Heart right ventricle (tissue), 16 donors: ENCODE measurements around the gene CDC123. TPM values are rescaled to one million over a fixed set of nuclear protein-coding genes. Genes with fewer than 3 reads are reported as not detected.

Experiments used
- ATAC-seq, 8 donors: fragments of 200-7000 bp; cut with Tn5 transposase; one replicate each; pipeline ENCODE4 v1.9.1; 2020; ENCODE audit warnings: mild to moderate bottlenecking in 8 of 8, moderate library complexity in 8 of 8, moderate number of reproducible peaks in 1 of 8
- DNase-seq, 2 donors: peaks; one replicate each; pipeline ENCODE4 v3.0.0-alpha.2; 2020
- H3K27ac ChIP-seq, 10 donors: fragments of 200-600 bp; sonication (generic) in 2 of 10; one replicate each; pipeline versions ENCODE4 v1.5.0 to v1.8.0; 2020 to 2022; ENCODE audit warnings: mild to moderate bottlenecking in 3 of 10
- H3K27me3 ChIP-seq, 7 donors: fragments of 200-600 bp; one replicate each; pipeline ENCODE4 v1.8.0; 2021 to 2022; ENCODE audit warnings: mild to moderate bottlenecking in 2 of 7
- H3K36me3 ChIP-seq, 9 donors: fragments of 200-600 bp; sonication (generic) in 1 of 9; one replicate each; pipeline versions ENCODE4 v1.5.0 to v1.8.0; 2020 to 2022; ENCODE audit warnings: mild to moderate bottlenecking in 2 of 9
- H3K4me1 ChIP-seq, 9 donors: fragments of 200-600 bp; sonication (generic) in 1 of 9; one replicate each; pipeline versions ENCODE4 v1.5.0 to v1.8.0; 2020 to 2022; ENCODE audit warnings: mild to moderate bottlenecking in 4 of 9
- H3K4me3 ChIP-seq, 10 donors: fragments of 200-600 bp; sonication (generic) in 2 of 10; one replicate each; pipeline versions ENCODE4 v1.5.0 to v1.8.0; 2020 to 2022; ENCODE audit warnings: mild to moderate bottlenecking in 7 of 10, moderate library complexity in 2 of 10
- H3K9me3 ChIP-seq, 11 donors: fragments of 200-600 bp in 10 of 11; sonication (generic) in 2 of 11; one replicate each; pipeline versions ENCODE4 v1.5.0 to v1.8.0; 2013 to 2022; ENCODE audit warnings: mild to moderate bottlenecking in 2 of 11, control low read depth in 1 of 11, moderate library complexity in 1 of 11
- WGBS, 2 donors: extraction: QIAGEN DNeasy Blood & Tissue Kit; methylation state at CpG; one replicate each; pipeline ENCODE4 v1.1.7; 2013; ENCODE audit warnings: inconsistent platforms in 1 of 2; 5-methylcytosine and 5-hydroxymethylcytosine counted together
- intact Hi-C, 10 donors: fragments of 100-400 bp; cut with DNase I; formaldehyde crosslinking; loops; one replicate each; pipeline versions ENCODE4 v1.11.1 to v1.14.2; 2022
- polyA plus RNA-seq, 2 donors: library from polyadenylated mRNA; stranded (reverse); fragments of 200-250 nt; gene quantifications; one replicate each; pipeline ENCODE4 v1.2.3, GENCODE V29; 2013
- total RNA-seq, 10 donors: library from RNA; stranded (reverse); fragmentation: NEBNext Ultra II Directional in 3 of 10; extraction: Animal tissue kit (Norgen Biotek cat#: 25700) in 3 of 10; gene quantifications; one replicate each; pipeline versions ENCODE4 v1.2.1 to v1.2.4, GENCODE V29; 2021 to 2023
- TF ChIP-seq, protein P1 (sequence below), 9 donors: fragments of 200-600 bp; sonication (generic) in 2 of 9; IDR thresholded peaks; one replicate each; pipeline versions ENCODE4 v1.5.0 to v1.8.0; 2021 to 2022; ENCODE audit warnings: antibody characterized with exemption in 9 of 9, mild to moderate bottlenecking in 5 of 9, moderate library complexity in 1 of 9
- donor health status: Arrhythmogenic right ventricular cardiomyopathy.
- donor health status: ischemic (EF 13 %, LVEDD 7.1; RV severe dilation, severe dysfunction).
- donor health status: healthy with polysubstance abuse.
- donor health status: DM: no; HTN: yes; CAD: no.
- donor health status: DM: no; HTN: no; CAD: no.
- donor health status: ischemic (EF 25% LVEDD 6.9; RV normal size, moderate dysfunction).
- donor health status: ischemic (EF 25% LVEDD 5.7; RV mildly dilated, moderate dysfunction).
- donor health status: healthy.
- donor health status: DM: yes; HTN: yes; CAD: no.
- donor health status: Ischemic cardiomyopathy.
- donor health status: ischemic (EF 35%, LVEDD 5.7; RV mildly dilated, moderate dysfunction).
- donor health status: nonischemic (EF 11% LVEDD 7.7; RV severe dilation, severe dysfunction).
- donor health status: DM: yes; HTN: yes; CAD: no.
- donor health status: PGD.
- donor health status: ischemic (EF 29% LVEDD 5.4; RV normal size, mild dysfunction).
- donor health status: nonischemic (EF 23%, LVEDD 6.1; RV moderate dilation, normal function).

CDC123 gene
- total and polyA plus RNA-seq, 12 donors, result 22.2 to 57.6 (median 47.0) TPM

- no peaks in the 10 kb centered on the region for H3K9me3 ChIP-seq
- H3K4me1 ChIP-seq, result peaks cover 0 to 42% (median 19%) of the 10 kb centered on the region in 9 donors
- H3K36me3 ChIP-seq, result peaks cover 0 to 22% (median 0%) of the 10 kb centered on the region in 9 donors
- no peak overlapping the region for H3K27ac ChIP-seq
- intact Hi-C loops, result no loop called here
- ATAC-seq (no peak), DNase-seq (no peak)
- WGBS, 2 donors, result 75 to 86% methylated on average over 3 of the region's 3 CpGs
- no peaks in the 10 kb centered on the region for H3K27me3 ChIP-seq
- H3K4me3 ChIP-seq, result no peak overlapping the region
- TF ChIP-seq, protein P1, sequence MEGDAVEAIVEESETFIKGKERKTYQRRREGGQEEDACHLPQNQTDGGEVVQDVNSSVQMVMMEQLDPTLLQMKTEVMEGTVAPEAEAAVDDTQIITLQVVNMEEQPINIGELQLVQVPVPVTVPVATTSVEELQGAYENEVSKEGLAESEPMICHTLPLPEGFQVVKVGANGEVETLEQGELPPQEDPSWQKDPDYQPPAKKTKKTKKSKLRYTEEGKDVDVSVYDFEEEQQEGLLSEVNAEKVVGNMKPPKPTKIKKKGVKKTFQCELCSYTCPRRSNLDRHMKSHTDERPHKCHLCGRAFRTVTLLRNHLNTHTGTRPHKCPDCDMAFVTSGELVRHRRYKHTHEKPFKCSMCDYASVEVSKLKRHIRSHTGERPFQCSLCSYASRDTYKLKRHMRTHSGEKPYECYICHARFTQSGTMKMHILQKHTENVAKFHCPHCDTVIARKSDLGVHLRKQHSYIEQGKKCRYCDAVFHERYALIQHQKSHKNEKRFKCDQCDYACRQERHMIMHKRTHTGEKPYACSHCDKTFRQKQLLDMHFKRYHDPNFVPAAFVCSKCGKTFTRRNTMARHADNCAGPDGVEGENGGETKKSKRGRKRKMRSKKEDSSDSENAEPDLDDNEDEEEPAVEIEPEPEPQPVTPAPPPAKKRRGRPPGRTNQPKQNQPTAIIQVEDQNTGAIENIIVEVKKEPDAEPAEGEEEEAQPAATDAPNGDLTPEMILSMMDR (IDR thresholded peaks at IDR 0.05), result no peak
Measured at GRCh38 chr10:12191715-12192114, 4.3 kb upstream of the CDC123 start.

DNA sequence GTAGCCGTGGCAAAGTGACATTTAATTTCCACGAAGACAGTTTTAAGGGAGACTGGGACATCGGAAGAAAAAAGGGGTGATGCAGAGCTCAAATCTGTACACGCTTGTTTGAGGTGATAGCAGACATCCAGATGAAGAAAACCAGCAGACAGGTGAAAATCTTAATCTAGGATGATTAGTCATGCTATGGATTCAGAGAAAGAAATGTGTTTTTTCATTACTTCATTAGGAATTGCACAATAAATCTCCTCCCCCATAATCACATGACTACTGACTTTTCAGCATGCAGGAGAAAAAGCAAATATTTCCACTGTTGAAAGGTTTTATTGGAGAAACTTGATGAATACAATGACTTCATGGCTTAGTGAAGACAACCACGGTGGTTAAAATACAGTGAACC, 2.8 kb upstream of the CDC123 start:
- Histone ChIP-seq H3K27ac (no peak overlapping the region), H3K9me3 (no peaks in the 10 kb centered on the region), H3K36me3 (peaks cover 0 to 11% (median 0%) of the 10 kb centered on the region in 9 donors), H3K4me1 (peaks cover 0 to 53% (median 34%) of the 10 kb centered on the region in 9 donors), H3K27me3 (no peaks in the 10 kb centered on the region), H3K4me3 (no peak overlapping the region)
- no peak for ATAC-seq
- TF ChIP-seq, protein P1 (IDR thresholded peaks at IDR 0.05), result no peak
- no peak for DNase-seq
- WGBS, 2 donors, result 82% methylated on average over 5 of the region's 5 CpGs
- intact Hi-C loops, result no loop called here

DNA sequence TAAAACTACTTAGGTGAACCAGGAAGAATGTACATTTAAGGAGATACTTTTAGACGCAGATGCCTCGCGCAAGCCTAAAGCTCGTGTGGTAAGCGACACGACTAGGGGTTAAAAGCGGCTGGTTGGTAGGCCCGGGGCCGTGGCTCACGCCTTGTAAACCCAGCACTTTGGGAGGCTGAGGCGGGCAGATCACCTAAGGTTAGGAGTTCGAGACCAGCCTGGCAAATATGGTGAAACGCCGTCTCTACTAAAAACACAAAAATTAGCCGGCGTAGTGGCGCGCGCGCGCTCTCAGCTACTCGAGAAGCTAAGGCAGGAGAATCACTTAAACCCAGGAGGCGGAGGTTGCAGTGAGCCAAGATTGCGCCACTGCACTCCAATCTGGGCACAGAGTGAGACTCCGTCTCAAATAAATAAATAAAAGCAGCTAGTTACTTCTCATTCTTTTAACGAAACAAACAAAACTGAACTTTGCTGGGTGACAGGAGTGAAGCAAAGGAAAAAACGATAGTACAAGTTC, 1.2 kb upstream of the CDC123 start:
- Histone ChIP-seq H3K4me3 (peak overlapping the region; percentile 50 to 91 (median 82)), H3K27ac (peak overlapping the region in 9 of 10 donors; percentile 86 to 97 (median 92)), H3K36me3 (peaks cover 0 to 24% (median 3%) of the 10 kb centered on the region in 9 donors), H3K27me3 (no peaks in the 10 kb centered on the region), H3K4me1 (peaks cover 0 to 57% (median 36%) of the 10 kb centered on the region in 9 donors), H3K9me3 (no peaks in the 10 kb centered on the region)
- ATAC-seq (peak in 6 of 8 donors; percentile 41 to 56 (median 52)), DNase-seq (peak; percentile 7 to 44)
- TF ChIP-seq, protein P1 (IDR thresholded peaks at IDR 0.05), result no peak
- 3 to 5% methylated on average over 27 of the region's 27 CpGs for WGBS, 2 donors
- intact Hi-C loops, result no loop called here

GRCh38 chr10:12195281-12195602, 746 bp upstream of the CDC123 start:
- WGBS, 2 donors, result 0% methylated on average over 12 of the region's 12 CpGs

More at GRCh38 chr10:12195281-12195602, 746 bp upstream of the CDC123 start:
- Histone ChIP-seq H3K4me1 (peaks cover 0 to 57% (median 36%) of the 10 kb centered on the region in 9 donors), H3K4me3 (peak overlapping the region; percentile 50 to 91 (median 82)), H3K27me3 (no peaks in the 10 kb centered on the region), H3K36me3 (peaks cover 0 to 29% (median 3%) of the 10 kb centered on the region in 9 donors), H3K27ac (peak overlapping the region in 9 of 10 donors; percentile 86 to 97 (median 92)), H3K9me3 (no peaks in the 10 kb centered on the region)
- intact Hi-C loops, result no loop called here
- TF ChIP-seq, protein P1 (IDR thresholded peaks at IDR 0.05), result no peak
- DNase-seq, result no peak
- ATAC-seq, result peak in 1 of 8 donors; percentile 58
